ENCODE results near the gene EIF4A3. TPM values are rescaled to one million over a fixed set of nuclear protein-coding genes. Genes with fewer than 3 reads are reported as not detected.

Gene EIF4A3
- 103 and 145 TPM in 2 replicates for total RNA-seq (2014; rRNA removed; shearing (Covaris generic))

DNA sequence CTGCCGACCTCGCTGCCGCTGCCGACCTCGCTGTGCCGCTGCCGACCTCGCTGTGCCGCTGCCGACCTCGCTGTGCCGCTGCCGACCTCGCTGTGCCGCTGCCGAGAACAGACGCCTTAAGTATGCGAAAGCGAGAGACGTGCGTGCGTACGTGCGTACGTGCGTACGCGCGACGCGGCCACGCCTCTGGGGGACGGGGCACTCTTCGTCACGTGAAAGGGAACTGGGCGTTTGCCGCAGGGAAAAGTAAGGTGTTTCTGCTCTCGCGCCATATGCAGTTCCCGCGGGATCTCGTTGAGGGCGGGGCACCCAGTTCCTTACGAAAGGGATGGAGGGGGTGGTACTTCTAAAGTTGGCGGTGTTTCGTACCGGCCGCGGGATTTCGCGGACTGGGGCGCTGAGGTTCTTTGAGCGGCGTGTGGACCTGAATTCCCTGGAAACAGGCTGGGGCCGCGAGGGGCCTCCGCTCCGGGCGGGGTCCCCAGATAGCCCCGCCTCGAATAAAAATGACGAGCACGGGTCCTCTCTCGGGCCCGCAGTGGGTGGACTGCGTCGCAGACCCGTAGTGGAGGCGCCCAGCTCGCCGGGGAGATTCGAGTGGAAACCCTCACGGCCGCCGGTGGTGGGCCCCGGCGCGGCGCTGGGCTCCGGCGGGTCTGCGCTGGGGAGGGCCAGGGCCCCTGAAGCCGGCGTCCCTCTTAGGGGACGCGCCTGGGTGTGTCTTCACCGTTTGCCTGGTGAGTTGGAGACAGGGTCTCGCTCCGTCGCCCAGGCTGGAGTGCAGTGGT lies at the start of gene EIF4A3:
TSS of gene EIF4A3 (minus strand) at position 94 of the 788 bp plus-strand sequence. CDS start 167 bp downstream, outside the sequence.
- peak; percentile 97 for DNase-seq (ENCODE audit: low read depth)

DNA sequence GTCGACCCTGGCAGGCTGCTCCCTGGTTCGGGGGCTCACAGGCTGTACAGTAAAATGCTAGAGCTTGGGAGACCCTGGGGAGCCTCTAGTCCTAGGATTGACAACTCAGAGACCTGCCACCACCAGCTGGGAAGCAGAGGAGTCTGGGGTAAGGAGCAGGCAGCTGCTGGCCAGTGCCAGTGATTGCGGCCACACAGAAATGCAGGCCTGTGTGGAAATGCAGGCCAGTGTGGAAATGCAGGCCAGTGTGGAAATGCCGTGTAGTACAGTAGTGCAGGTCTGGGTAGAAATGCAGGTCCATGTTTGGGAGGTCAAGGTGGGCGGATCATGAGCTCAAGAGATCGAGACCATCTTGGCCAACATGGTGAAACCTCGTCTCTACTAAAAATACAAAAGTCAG lies 49.7 kb upstream of the EIF4A3 start:
- DNase-seq (ENCODE audit: low read depth): no peak

DNA sequence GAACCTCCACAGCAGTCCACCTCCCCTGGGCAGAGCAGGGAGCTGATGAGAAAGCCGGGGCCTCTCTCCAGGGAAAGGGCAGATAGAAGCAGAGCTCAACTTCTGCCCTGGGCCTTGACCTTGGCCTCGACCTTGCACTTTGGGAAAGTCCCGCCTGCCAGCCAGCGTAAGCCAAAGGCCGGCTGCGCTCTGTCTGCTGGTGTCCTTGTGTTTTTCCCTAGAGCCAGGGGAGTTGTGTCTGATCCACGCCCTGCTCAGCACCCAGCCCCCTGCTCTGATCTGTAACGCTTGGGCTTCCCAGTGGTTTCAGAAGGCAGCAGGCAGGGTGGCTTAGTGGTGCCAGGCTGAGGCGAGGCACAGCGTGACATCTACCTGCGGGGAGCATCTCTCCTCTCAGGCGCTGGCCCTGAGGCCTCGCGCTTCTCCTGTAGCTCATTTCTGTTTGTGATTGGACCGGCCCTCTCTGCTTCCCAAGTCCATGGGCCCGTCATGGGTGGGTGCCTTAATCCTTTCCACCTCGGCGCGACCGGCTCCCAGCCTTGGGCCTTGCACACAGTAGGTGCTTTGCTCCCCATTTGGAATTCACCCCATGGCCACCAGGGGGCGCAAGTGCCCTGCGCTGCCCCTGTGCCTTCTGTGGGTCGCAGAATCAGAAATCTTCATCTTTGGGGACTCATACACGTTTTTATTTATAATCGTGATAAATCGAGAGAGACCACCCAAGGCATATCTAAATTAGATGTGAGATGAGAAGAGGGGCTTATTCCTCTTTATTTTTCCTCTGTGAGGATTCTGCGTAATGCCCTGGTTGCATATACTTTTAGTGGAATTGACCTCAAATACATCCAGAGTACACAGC lies 49.0 kb upstream of the EIF4A3 start:
- DNase-seq (ENCODE audit: low read depth): no peak

DNA sequence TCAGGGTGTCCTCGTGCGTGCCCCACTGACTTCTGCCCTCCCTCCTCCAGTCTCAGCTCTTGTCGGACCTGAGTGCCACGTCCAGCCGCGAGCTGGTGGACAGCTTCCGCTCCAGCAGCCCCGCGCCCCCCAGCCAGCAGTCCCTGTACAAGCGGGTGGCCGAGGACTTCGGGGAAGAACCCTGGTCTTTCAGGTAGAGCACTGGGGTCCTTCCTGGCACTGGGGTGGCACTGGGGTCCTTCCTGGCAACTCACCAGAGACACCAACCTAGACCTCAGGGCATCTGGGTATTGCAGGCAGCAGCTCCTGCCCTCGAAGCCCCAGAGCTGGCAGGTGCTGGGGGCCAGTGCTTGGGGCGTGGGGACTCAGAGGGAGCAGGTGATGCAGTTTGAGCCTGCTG lies 48.2 kb upstream of the EIF4A3 start:
- no peak for DNase-seq (ENCODE audit: low read depth)

GRCh38 chr17:80191865-80192661 lies 45.1 kb upstream of the EIF4A3 start:
- DNase-seq (ENCODE audit: low read depth): no peak

GRCh38 chr17:80191192-80191591 lies 44.3 kb upstream of the EIF4A3 start:
- DNase-seq (ENCODE audit: low read depth): no peak

DNA sequence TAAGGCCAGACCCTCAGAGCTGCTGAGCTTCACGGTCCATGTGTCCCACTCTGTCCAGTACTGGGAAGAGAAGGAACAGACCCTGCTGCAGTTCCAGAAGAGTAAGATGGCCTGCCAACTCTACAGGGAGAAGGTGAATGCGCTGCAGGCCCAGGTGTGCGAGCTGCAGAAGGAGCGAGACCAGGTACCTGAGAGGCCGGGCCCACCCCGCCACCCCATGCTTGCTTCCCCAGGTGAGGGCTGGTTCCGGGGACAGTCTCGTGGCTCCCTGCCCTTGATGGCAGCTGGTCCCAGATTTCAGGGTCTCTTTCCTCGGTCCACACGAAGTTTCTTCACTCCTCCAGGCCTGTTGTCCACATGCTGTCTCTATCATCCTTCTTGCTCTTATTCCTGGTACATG lies 43.8 kb upstream of the EIF4A3 start:
- DNase-seq (ENCODE audit: low read depth): no peak

DNA sequence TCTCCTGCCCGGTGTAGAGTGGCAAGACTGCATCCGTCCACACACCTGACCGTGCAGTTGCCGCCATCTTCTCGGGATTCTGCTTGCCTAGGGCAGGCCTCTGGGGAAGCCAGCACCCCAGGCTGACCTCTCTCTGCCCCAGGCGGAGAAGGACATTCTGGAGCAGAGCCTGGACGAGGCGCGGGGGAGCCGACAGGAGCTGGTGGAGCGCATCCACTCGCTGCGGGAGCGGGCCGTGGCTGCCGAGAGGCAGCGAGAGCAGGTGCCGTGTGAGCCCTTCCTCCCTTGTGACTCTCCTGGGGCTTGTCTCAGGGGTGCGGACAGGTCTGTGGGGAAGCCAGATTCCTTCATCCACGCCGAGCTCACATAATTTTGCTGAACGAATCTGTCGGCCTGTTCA lies 42.7 kb upstream of the EIF4A3 start:
- no peak for DNase-seq (ENCODE audit: low read depth)

- peak; percentile 34 for DNase-seq (ENCODE audit: low read depth)
Observed at GRCh38 chr17:80187515-80187941, 40.6 kb upstream of the EIF4A3 start.

DNA sequence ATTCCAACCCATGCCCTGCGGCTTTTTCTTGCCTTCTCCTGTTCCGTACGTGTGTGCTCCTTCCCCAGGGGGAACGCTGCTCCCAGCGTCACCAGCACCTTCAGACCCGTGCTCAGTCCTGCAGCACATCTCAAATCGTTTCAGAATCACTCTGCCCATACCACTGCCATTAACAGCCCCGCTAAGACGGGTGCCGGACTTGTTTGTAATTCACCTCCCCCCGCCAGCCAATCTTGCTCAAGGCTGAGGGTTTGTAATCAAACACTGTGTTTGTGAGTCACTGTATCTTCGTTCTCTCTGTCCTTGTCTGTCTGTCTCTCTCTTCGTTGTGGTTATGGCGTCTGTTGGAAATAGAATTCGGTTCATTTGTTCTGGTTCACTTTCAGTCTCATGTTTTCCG lies 40.2 kb upstream of the EIF4A3 start:
- DNase-seq (ENCODE audit: low read depth): peak; percentile 29

DNA sequence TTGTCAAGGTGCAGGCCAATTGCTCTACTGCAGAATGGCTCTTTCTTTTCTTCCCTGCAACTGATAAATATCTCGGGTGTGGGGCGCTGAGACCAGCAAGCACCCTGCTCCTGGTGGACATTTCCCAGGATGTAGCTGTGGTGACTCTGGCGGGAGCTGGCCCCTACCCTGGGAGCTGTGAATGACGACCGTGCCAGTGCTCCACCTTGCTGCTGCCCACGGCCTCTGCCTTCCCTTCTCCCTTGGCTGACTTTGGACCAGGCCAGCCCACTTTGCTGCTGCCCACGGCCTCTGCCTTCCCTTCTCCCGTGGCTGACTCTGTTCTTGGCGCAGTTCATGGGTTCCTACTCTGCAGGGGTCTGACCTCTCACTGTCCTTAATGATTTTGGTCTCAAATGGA lies 39.0 kb upstream of the EIF4A3 start:
- DNase-seq (ENCODE audit: low read depth): no peak

DNA sequence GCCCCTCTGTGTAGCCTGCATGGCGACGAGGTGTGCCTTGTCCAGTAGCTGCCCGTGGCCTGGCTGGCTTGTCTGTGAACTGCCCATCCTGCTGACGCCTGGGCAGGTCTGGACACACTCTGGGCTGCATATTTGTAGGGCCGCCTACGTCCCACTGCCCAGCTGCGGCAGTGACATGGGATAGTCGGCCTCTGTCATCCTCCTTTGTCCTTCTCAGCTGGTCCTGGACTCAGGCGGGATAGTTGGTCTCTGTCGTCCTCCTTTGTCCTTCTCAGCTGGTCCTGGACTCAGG lies 37.4 kb upstream of the EIF4A3 start:
- DNase-seq (ENCODE audit: low read depth): no peak

DNA sequence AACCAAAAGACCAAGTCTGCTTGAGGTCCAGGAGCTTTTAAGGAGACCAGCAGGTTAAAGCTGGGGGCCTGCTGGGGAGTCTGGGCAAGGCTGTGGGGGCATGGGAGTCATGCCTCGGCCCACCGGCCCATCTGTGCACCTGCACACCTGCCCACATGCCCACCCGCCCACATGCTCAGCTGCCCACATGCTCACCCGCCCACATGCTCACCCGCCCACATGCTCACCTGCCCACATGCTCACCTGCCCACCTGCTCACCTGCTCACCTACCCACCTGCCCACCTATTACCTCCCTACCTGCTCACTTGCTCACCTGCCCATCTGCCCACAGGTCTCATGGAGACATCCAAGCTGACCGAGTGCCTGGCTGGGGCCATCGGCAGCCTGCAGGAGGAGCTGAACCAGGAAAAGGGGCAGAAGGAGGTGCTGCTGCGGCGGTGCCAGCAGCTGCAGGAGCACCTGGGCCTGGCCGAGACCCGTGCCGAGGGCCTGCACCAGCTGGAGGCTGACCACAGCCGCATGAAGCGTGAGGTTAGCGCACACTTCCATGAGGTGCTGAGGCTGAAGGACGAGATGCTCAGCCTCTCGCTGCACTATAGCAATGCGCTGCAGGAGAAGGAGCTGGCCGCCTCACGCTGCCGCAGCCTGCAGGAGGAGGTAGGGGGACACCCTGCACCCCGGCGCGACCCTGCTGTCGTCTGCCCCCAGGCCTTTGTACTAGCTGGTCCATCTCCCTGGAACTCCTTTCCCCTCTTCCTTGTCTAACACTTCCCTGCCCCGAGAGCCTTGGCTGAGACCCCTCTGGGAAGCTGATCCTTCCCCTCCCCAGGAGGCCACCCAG lies 36.9 kb upstream of the EIF4A3 start:
- no peak for DNase-seq (ENCODE audit: low read depth)

DNA sequence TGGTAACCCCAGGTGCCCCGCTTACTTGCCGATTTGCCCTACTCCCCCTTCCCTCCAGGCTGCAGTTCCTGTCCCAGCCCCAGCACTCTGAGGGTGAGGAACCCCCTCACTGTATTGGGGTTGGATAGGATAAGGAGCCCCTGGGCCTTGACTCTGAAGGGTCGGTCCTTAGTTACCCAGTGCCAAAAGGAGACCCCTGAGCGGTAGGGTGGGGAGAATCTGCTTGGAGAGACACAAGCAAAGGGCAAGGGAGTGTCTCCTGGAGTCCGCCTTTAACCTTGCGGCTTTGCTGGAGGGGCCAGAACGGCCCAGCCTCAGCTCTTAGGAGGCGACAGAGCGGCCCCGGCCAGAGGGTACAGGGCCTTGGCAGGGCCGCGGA lies 35.9 kb upstream of the EIF4A3 start:
- DNase-seq (ENCODE audit: low read depth): no peak

DNA sequence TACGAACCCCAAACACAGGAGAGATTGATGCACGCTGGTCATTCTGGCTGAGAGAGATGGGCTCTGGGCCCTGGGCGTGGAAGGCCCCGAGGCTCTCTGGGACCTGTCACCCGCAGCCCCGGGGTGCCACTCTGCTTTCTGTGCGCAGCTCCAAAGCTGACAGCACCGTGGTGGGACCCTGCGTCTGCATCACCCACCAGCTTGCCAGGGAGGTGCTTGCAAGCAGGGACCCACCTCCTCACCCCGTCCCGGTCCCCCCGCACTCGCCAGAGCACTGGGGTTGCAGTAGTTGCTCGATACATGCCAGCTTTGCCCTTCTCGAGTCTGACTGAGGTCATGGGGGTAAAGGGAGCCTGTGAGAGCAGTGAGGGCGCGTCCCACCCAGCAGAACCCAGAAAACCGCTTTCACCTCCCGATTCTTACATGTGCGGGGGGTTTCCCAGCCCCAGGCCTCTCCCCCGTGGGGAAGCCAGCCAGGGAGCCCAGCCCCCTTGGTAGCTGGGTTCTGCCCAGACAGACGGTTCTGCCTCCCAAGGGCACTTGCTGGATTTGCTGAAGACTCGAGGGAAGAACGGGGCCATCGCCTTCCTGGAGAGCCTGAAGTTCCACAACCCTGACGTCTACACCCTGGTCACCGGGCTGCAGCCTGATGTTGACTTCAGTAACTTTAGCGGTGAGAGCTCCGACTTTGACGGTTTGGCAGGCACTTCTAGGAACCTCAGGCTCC lies 35.4 kb upstream of the EIF4A3 start:
- no peak for DNase-seq (ENCODE audit: low read depth)

- no peak for DNase-seq (ENCODE audit: low read depth)
Observed at GRCh38 chr17:80181431-80181830, 34.5 kb upstream of the EIF4A3 start.

DNA sequence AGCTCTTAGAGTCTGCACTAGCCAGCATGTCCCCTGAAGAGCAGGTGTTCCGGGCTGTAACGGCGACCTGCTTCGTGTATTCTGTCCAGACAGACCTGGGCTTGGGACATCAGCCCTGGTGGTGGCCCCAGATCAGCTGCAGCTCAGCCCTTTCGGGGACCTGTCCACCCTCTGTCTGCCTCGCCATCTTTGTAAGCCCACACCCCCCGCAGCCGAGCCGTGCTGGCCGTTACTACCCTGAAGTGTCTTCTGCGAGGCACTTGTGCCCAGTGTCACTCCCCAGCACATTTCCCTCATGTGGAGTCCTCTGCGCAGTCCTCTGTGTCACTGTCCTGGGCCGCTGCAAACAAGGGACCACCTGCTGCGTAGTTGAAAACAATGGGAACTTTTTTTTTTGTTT lies 33.3 kb upstream of the EIF4A3 start:
- DNase-seq (ENCODE audit: low read depth): no peak

DNA sequence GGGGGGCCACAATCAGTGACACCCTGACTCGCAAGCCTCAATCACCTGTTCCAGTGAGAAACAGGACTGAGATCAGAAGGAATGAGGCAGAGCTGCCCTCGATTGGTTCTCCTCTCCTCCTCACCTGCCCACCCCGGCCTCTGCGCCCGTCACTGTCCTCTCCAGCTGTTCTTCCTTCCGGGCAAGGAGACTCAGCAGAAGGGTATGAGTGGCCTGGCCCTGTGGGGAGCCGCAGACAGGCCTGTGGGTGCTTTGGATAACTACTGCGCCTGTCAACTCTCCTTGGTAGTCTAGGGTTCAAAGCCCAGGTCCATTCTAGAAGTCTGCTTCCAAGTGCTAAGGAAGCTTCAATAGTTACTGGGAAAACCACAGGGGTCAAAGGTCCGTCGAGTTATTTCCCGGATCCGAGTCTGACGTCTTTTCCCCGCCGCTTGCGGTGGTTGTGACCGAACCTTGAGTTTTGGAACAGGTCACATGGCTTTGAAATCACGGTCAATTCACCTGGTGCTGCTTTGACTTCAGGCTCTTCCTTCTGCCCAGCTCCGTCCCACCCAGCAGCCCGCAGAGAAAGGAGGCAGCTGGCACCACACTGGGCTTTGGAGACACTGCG lies 31.2 kb upstream of the EIF4A3 start:
- DNase-seq (ENCODE audit: low read depth): no peak

GRCh38 chr17:80176757-80177156 lies 29.8 kb upstream of the EIF4A3 start:
- no peak for DNase-seq (ENCODE audit: low read depth)

DNA sequence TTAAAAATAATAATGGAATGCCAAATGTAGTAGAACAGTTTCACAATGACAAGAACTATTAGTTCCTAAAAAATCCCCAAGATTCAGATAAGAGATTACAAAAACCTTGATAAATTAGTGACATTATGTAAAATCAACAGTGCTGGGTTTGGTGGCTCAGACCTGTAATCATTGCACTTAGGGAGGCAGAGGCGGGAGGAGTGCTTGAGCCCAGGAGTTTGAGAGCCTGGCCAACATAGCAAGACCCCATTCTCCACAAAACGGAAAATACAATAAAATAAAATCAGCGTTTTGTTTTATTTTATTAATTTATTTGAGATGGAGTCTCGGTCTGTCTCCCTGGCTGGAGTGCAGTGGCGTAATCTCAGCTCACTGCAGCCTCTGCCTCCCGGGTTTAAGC lies 27.0 kb upstream of the EIF4A3 start:
- DNase-seq (ENCODE audit: low read depth): no peak
